Hepatocyte (in vitro differentiated cells): ENCODE data around the gene AURKA.

Experiments
- CTCF ChIP-seq: fragments of 200-600 bp; sonication (generic); IDR thresholded peaks from 2 replicates; pipeline ENCODE4 v1.5.1; 2016; ENCODE audit warnings: antibody characterized with exemption, mild to moderate bottlenecking; ENCODE audit not compliant: poor library complexity
- EZH2 ChIP-seq: fragments of 200-600 bp; sonication (generic); IDR thresholded peaks from 2 replicates; pipeline ENCODE4 v1.6.1; 2016; ENCODE audit warnings: antibody characterized with exemption, mild to moderate bottlenecking, borderline replicate concordance
- EZH2phosphoT487 ChIP-seq: fragments of 200-600 bp; sonication (generic); IDR thresholded peaks from one replicate; pipeline ENCODE4 v1.6.1; 2018; ENCODE audit warnings: antibody characterized with exemption, mild to moderate bottlenecking, low read depth, moderate library complexity; ENCODE audit not compliant: unreplicated experiment, severe bottlenecking

- TF ChIP-seq CTCF: no peak
- no peak for TF ChIP-seq EZH2phosphoT487
- TF ChIP-seq EZH2: no peak
Observed at GRCh38 chr20:56438284-56438683, 46.3 kb upstream of the AURKA start.
